Limb (tissue), 2 donors: ENCODE measurements around the gene PRTN3.
A peak's percentile ranks its signal among the peaks of the same experiment; 100 is the strongest.

Experiments used
- DNase-seq, 2 donors: peaks; one replicate each; pipeline ENCODE4 v3.0.0-alpha.2; 2016; ENCODE audit errors: extremely low spot score in 2 of 2

PRTN3 gene

GRCh38 chr19:803099-803561 is 37.7 kb upstream of the PRTN3 start:
- DNase-seq = no peak

- no peak for DNase-seq
Observed at GRCh38 chr19:803686-804418, 36.9 kb upstream of the PRTN3 start.

DNA sequence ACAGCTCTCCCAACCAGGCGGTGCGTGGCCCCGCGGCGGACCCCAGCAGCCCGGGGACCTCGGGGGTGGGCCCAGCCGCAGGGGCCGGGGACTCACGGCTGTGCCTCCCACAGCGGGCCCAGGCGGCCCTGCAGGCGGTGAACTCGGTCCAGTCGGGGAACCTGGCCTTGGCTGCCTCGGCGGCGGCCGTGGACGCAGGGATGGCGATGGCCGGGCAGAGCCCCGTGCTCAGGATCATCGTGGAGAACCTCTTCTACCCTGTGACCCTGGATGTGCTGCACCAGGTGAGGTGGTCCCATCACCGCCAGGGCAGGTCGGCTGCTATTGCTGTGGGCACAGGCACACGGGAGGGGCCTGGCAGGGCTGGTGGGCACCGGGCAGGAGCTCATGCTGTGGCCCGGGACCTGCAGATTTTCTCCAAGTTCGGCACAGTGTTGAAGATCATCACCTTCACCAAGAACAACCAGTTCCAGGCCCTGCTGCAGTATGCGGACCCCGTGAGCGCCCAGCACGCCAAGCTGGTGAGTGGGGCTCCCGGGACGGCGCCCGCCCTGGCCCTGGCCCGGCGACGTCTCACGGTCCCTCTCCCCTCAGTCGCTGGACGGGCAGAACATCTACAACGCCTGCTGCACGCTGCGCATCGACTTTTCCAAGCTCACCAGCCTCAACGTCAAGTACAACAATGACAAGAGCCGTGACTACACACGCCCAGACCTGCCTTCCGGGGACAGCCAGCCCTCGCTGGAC is 36.2 kb upstream of the PRTN3 start:
- no peak for DNase-seq

DNA sequence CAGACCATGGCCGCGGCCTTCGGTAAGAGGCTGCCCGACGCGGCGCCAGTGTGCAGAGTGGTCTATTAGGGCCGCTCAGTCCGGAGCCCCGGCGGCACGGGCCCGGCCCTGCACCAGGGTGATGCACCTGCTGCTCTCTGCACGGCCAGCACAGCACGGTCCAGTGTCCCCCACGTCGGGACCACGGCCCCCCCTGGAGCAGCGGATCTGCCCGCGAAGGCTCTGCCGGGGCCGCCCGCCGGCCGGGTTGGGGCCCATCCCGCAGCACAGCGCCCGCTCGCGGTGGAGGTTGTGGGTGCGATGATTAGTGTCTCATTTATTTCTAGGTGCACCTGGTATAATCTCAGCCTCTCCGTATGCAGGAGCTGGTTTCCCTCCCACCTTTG is 35.6 kb upstream of the PRTN3 start:
- no peak for DNase-seq

DNA sequence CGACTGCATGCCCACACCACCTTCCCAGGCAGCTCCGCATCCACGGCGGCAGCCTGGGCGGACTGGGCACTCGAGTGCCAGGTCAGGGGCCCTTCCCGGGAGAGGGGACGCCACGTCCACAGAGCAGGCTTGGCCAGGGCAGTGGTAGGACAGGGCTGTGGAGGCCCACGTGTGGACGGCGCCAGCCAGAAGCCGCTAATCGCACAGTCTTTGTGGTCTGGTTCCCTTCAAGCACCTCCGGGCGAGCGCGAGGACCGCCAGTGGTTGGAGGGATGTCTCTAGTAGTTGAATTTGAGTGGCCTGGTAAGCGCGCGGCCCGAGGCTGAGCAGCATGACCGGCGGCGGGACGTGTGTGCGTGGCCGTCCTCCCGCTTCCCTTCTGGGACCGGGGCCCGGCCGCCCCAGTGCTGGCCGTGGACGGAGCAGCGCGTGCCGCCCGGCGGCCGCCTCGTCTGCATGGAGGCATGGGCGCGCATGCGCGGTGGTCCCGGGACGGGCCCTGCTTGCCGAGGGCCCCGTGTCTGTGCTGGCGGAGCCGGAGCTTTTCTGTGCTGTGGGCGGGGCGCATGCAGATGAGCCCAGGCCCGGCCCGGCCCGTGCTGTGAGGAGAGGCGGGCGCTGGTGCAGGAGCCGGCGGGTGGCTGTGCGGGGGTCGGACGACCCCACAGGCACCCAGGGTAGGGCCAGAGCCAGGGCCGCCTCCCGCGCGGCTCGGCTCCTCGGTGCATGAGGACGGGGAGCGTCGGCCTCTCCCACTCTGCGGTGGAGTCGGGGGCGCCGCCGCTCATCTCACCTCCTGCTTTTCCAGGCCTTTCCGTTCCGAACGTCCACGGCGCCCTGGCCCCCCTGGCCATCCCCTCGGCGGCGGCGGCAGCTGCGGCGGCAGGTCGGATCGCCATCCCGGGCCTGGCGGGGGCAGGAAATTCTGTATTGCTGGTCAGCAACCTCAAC is 34.9 kb upstream of the PRTN3 start:
- DNase-seq = no peak

GRCh38 chr19:806815-807421 is 33.9 kb upstream of the PRTN3 start:
- DNase-seq = no peak

DNA sequence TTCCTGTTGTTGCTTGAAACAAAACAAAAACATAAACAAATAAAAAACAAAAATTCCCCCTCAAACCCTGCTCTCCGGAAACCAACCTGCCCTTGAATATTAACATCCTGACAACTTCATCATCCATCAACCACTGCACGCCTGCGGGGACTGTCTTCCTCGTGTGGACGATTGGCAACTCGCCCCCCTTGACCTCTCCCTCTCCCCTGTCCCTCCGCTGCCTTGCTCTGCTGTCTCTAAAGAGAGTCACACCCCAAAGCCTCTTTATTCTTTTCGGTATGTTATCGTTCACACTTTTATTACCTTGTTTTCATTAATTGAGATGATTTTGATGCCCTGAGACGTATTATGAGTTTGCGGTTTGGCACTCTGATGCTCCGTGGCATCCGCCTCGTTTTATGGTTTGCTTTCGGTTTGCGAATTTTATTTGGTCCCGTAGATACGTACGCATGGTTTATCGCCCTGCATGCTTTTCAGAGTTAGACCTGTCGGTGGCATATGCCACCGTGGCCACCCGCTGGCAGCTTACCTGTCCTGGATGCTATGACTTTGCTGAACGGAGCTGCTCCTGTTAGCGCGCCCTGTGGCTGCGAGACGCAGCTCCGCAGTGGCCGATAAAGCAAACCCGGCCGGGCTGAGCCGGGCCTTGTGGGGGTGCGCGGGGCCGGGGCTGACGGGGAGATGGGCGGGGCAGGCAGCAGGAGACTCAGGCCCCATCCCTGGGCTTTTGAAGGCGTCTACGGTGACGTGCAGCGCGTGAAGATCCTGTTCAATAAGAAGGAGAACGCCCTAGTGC is 33.0 kb upstream of the PRTN3 start:
- DNase-seq = no peak

- DNase-seq = no peak
Observed at GRCh38 chr19:808423-808775, 32.4 kb upstream of the PRTN3 start.

DNA sequence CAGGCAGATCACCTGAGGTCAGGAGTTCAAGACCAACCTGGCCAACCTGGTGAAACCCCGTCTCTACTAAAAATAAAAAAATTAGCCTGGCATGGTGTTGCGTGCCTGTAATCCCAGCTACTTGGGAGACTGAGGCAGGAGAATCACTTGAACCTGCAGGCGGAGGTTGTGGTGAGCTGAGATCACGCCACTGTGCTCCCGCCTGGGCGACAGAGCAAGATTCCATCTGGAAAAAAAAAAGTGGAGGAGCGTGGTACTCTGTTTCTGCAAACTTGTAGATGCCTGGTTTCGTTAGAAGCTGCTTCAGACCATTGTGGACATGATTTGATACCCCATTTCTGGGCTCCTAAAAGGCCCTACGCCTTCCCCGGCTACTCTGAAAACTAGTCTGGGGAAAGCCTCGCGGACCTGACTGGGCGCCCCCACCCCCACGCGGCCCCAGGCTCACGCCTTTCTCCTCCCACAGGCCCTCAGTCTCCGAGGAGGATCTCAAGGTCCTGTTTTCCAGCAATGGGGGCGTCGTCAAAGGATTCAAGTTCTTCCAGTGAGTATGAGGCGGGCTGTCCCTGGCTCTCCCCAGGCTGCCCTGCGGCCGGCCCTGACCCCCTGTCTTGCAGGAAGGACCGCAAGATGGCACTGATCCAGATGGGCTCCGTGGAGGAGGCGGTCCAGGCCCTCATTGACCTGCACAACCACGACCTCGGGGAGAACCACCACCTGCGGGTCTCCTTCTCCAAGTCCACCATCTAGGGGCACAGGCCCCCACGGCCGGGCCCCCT is 30.5 kb upstream of the PRTN3 start:
- peak in 1 of 2 donors; percentile 31 for DNase-seq

DNA sequence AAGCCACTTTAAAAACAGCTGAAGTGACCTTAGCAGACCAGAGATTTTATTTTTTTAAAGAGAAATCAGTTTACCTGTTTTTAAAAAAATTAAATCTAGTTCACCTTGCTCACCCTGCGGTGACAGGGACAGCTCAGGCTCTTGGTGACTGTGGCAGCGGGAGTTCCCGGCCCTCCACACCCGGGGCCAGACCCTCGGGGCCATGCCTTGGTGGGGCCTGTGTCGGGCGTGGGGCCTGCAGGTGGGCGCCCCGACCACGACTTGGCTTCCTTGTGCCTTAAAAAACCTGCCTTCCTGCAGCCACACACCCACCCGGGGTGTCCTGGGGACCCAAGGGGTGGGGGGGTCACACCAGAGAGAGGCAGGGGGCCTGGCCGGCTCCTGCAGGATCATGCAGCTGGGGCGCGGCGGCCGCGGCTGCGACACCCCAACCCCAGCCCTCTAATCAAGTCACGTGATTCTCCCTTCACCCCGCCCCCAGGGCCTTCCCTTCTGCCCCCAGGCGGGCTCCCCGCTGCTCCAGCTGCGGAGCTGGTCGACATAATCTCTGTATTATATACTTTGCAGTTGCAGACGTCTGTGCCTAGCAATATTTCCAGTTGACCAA is 29.8 kb upstream of the PRTN3 start:
- DNase-seq = peak in 1 of 2 donors; percentile 32

DNA sequence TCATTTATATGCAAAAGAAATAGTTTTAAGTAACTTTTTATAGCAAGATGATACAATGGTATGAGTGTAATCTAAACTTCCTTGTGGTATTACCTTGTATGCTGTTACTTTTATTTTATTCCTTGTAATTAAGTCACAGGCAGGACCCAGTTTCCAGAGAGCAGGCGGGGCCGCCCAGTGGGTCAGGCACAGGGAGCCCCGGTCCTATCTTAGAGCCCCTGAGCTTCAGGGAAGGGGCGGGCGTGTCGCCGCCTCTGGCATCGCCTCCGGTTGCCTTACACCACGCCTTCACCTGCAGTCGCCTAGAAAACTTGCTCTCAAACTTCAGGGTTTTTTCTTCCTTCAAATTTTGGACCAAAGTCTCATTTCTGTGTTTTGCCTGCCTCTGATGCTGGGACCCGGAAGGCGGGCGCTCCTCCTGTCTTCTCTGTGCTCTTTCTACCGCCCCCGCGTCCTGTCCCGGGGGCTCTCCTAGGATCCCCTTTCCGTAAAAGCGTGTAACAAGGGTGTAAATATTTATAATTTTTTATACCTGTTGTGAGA is 29.2 kb upstream of the PRTN3 start:
- DNase-seq = no peak

GRCh38 chr19:812049-812746 is 28.6 kb upstream of the PRTN3 start:
- peak in 1 of 2 donors; percentile 38 for DNase-seq

GRCh38 chr19:812747-813218 is 28.0 kb upstream of the PRTN3 start:
- DNase-seq = peak in 1 of 2 donors; percentile 30

DNA sequence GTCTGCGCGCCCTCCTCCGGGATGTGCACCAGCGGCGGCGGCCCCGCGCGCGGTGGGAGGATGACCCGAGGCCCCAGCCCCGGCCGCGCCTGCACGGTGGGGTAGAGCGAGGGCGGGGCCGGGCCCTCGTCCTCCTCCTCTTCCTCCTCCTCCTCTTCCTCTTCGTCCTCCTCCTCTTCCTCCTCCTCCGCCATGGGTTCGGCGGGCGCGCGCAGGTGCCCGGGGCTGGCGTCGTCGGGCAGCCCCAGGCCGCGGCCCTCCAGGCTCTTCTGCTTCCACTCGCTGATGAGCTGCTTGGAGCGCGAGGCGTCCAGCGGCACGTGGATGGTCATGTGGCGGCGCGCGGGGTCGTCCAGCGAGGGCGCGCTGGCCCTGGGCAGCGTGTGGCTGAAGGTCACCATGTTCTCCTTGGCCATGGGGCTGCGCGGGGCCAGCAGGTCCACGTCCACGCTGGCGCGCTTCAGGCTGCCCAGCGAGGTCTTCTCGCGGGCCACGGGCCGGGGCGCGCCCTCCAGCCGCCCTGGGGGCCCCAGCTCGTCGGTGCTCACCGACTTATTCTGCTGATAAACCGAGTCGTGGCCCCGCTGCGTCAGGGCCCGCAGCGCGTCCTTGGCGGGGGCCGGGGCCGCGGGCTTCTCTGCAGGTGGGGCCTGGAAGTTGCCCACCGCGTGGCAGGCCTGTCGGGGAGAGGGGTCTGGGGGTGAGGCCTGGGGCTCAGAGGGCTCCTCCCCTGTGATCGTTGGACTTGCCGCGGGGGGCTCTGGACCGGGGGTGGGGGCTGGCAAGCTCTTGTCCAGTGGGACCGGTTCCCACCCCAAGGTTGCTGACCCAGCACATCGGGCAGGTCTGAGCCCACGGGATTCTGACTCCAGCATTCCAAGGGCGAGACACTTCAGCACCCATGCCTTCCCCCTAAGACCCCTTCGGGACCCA is 27.3 kb upstream of the PRTN3 start:
- DNase-seq = peak in 1 of 2 donors; percentile 31

DNA sequence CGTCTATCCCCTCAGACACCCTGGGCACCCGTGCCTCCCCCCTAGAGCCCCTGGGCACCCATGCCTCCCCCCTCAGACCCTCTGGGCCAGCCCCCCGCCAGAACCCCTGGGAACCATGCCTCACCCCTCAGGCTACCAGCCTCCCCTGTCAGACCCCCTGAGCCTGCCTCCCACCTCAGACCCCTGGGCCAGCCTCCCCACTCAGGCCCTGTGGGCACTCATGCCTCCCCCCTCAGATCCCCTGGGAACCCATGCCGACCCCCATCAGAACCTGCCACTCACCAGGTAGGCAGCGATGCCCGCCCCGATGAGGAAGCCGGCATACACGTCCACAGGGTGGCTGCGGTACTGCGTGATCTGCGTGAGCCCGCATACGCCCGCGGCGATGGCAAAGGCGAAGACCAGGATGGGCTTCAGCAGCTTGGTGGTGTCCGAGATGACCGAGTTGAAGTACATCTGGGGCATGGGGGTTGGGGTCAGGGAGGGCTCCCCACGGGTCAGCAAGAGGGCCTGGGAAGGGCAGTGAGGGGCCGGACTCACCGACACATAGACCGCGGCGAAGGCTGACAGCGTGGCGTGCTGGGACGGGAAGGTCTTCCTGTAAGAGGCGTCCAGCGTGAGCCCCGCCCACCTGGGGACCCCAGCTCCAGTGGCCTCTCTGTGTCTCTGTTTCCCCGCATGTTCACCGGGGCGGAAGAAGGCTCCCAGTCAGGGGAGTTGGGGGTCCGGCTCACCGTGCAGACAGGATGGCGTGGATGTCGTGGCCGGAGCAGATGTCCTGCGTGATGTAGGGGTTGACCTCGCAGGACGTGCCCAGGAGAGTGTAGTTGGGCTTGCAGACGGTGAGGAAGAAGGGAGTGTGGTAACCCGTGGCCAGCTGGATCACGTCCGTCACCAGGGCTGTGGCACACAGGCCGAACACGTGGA is 26.4 kb upstream of the PRTN3 start:
- DNase-seq = peak in 1 of 2 donors; percentile 34
